PC-9 (cell line): ENCODE results near the gene TGFB2.

Experiments used
- CTCF ChIP-seq: fragments of 200-600 bp; sonication (generic); conservative IDR thresholded peaks from 2 replicates; pipeline ENCODE4 v1.6.1; 2017; ENCODE audit warnings: mixed run types, antibody characterized with exemption, mild to moderate bottlenecking, moderate library complexity
- EZH2 ChIP-seq: fragments of 200-600 bp; sonication (generic); IDR thresholded peaks from 2 replicates; pipeline ENCODE4 v1.8.0; 2017; ENCODE audit warnings: antibody characterized with exemption, low read depth

- TF ChIP-seq CTCF (no peak), EZH2 (no peak)
Measured at GRCh38 chr1:218401441-218401997, 56.4 kb downstream of the TGFB2 start.
